ENCODE results near the gene RABGAP1L. TPM values are rescaled to one million over a fixed set of nuclear protein-coding genes. Genes with fewer than 3 reads are reported as not detected.

RABGAP1L gene
- total and polyA plus RNA-seq, 12 donors = 13.0 to 167 (median 109) TPM

DNA sequence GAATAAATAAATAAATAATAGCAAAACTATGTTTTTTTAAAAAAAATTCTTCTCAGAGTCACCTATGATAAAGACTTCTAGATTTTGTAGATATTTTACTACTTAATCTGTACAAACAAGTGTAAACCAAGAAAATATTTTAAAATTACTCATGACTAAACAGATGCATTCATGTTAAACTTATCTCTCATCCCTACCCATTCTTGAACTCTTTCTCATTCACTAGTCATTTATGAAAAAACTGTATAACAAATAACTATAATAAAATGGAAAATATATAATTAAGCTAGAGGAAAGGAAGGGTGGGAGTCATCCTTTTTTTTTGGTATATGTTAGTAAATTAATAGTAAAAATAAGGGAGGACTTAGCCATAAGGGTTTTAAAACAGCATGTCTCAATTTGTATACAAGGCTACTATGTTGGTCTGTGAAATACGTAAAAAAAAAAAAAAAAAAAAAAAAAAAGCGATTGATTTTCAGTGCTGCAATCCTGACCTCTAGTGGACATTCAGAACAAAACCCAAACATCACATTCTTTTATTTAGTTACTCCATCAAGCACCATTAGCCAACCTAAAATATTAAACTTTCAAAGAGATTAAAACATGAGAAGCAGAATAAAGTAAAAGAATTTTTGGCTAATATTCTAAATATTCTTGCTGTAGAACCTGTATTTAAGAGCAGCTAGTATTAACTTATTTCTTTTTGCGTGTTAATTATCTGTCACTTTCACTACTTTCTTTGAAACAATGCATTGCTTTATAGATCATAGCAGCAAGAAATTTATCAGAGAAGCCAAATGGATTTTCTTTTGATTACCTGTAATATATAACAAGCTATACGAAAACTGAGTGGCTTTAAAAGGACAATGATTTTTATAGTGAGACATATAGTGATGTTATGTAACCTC lies 584.6 kb downstream of the RABGAP1L start:
- Histone ChIP-seq H3K4me1 (peaks cover 0 to 27% (median 3%) of the 10 kb centered on the region in 9 donors), H3K27me3 (no peaks in the 10 kb centered on the region), H3K27ac (no peak overlapping the region), H3K9me3 (no peaks in the 10 kb centered on the region), H3K36me3 (no peaks in the 10 kb centered on the region), H3K4me3 (no peak overlapping the region)
- ATAC-seq (peak in 2 of 8 donors; percentile 23 to 56), DNase-seq (no peak)
- 34 to 40% methylated on average over 4 of the region's 4 CpGs for WGBS, 2 donors
- intact Hi-C loops (cut with DNase I) = loop anchor here (2.0 to 5.0 kb wide), 5 partner anchors 481 to 487 kb away; no protein-coding TSS in a partner anchor
- TF ChIP-seq, protein P1, sequence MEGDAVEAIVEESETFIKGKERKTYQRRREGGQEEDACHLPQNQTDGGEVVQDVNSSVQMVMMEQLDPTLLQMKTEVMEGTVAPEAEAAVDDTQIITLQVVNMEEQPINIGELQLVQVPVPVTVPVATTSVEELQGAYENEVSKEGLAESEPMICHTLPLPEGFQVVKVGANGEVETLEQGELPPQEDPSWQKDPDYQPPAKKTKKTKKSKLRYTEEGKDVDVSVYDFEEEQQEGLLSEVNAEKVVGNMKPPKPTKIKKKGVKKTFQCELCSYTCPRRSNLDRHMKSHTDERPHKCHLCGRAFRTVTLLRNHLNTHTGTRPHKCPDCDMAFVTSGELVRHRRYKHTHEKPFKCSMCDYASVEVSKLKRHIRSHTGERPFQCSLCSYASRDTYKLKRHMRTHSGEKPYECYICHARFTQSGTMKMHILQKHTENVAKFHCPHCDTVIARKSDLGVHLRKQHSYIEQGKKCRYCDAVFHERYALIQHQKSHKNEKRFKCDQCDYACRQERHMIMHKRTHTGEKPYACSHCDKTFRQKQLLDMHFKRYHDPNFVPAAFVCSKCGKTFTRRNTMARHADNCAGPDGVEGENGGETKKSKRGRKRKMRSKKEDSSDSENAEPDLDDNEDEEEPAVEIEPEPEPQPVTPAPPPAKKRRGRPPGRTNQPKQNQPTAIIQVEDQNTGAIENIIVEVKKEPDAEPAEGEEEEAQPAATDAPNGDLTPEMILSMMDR (IDR thresholded peaks at IDR 0.05) = peak; percentile 58 to 82 (median 73)

DNA sequence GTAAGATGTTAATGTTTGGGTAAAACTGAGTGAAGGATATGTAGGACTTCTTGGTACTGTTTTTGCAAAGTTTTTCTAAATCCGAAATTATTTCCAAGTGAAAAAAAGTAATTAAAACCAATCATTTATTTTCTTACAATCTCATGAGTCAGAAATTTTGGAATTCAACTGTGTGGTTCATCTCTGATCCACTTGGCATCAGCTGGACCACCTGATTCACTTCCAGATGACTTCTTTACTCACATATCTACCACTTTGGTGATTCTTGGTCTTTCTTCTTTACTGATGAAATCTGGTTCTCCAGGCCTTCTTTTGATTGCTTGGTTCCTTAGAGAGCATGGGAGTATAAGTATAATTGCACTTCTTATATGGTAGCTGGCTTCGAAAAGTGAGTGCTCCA lies 585.6 kb downstream of the RABGAP1L start:
- H3K27ac ChIP-seq = no peak overlapping the region
- H3K9me3 ChIP-seq = no peaks in the 10 kb centered on the region
- no peaks in the 10 kb centered on the region for H3K36me3 ChIP-seq
- no peak overlapping the region for H3K4me3 ChIP-seq
- WGBS, 2 donors = 62 to 85% methylated on average over 2 of the region's 2 CpGs
- DNase-seq (no peak), ATAC-seq (no peak)
- TF ChIP-seq, protein P1 (IDR thresholded peaks at IDR 0.05) = no peak
- intact Hi-C loops (cut with DNase I) = loop anchor here in 9 of 10 donors (2.0 to 5.0 kb wide), 5 partner anchors 482 to 488 kb away; no protein-coding TSS in a partner anchor
- H3K27me3 ChIP-seq = no peaks in the 10 kb centered on the region
- peaks cover 0 to 26% (median 3%) of the 10 kb centered on the region in 9 donors for H3K4me1 ChIP-seq

DNA sequence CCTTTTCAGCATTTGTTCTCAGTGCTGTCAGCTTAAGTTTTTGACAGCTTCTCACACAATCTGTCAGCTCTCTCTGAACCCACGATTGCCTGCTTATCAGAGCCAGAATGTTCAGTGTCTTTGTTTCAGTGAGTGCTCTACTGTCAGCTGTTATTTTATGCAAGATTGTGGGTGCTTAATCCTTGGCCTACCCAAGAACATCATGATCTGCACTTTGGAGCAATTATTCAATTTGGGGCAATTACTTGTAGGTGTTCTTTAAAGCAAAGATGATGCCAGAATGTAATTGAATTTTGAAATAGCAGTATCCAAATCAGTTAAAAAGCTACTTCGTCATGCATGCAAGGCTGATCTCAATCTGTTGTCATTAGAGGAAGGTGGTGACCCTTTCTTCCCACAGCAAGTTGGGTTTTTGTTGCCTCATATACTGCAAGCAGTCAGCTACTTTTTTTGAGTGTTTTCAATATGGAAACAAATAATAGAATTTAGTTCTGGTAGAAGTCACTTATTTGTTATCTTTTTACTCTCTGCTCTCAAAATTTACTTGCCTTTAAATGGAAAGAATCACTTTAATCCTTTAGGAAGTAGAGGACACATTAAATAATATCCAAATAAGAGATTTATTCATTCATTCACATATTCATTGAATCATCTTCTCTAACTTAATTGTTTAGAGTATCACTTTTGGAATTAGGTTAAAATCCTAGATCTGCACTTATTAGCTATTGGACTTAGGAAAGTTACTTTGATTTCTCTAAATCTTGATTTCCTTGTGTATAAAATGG lies 586.9 kb downstream of the RABGAP1L start:
- Histone ChIP-seq H3K4me1 (peaks cover 0 to 17% (median 0%) of the 10 kb centered on the region in 9 donors), H3K36me3 (no peaks in the 10 kb centered on the region), H3K27me3 (no peaks in the 10 kb centered on the region), H3K9me3 (no peaks in the 10 kb centered on the region), H3K4me3 (no peak overlapping the region), H3K27ac (no peak overlapping the region)
- TF ChIP-seq, protein P1 (IDR thresholded peaks at IDR 0.05) = no peak
- ATAC-seq = peak in 4 of 8 donors; percentile 33 to 82 (median 64)
- 31 to 44% methylated on average over 2 of the region's 2 CpGs for WGBS, 2 donors
- intact Hi-C loops (cut with DNase I) = no loop called here
- DNase-seq = no peak

DNA sequence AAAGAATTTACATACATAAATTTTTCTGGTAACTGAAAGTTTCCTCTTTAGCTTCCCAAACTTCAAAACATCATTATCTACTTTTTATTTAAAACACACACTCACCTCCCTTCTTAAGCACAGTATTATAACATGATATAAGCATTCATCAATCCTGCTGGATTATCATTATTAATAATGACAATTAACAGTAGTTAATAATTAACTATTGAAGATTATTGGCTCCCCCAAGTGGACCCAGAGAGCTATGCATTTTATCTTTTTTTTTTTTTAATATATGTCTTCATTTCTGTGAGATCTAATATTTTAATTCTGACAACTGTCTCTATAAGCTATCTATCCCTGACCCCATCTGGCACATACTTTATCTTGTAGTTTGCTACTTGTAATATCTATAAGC lies 588.3 kb downstream of the RABGAP1L start:
- TF ChIP-seq, protein P1 (IDR thresholded peaks at IDR 0.05) = peak in 1 of 9 donors; percentile 12
- DNase-seq (no peak), ATAC-seq (no peak)
- Histone ChIP-seq H3K9me3 (no peaks in the 10 kb centered on the region), H3K27me3 (no peaks in the 10 kb centered on the region), H3K27ac (no peak overlapping the region), H3K4me3 (no peak overlapping the region), H3K4me1 (peaks cover 0 to 21% (median 0%) of the 10 kb centered on the region in 9 donors), H3K36me3 (no peaks in the 10 kb centered on the region)
- intact Hi-C loops (cut with DNase I) = no loop called here
